ENCODE data around the gene GPC5. TPM values are rescaled to one million over a fixed set of nuclear protein-coding genes. Genes with fewer than 3 reads are reported as not detected.

The GPC5 gene
- total RNA-seq, 1 experiment from 2014 or later: 0.26 TPM

DNA sequence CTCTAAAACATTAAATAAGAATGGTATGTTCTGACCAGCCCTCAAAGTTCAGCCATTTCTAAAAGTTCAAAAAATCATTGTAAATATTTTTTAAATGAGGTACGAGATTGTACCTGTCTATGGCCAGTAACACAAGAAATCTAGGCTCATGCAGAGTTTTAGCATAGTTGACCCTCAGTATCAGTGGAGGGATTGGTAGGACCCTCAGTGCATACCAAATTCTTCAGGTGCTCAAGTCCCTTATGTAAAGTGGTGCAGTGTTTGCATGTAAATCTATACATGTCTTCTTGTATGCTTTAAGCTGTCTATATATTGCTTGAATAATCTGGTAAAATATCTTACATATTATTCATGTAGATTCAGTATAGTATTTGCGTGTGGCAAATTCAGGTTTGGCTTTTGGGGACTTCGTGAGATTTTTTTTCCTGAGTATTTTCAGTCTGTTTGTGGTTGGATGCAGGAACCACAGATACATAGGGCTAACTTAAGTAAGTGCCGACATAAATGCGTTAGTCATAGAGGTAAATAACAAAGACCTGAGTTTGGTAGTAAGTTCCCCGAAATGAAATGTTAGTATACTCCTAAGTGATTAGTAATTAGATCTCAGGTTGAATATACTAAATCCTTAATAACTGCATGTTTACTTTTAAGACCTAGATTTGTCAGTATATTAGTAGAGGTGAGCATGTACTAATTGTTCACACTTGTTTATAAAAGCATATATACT is 43.2 kb upstream of the GPC5 start:
- in situ Hi-C loops (cut with HindIII; ENCODE audit: low pct_unique_long_range_greater_than_20kb, low sequenced_read_pairs) (no loop called here), intact Hi-C loops (cut with micrococcal nuclease; ENCODE audit: unreplicated experiment) (no loop called here)
- Histone ChIP-seq H3K4me3 (ENCODE audit: low read depth in 2 of 2, low read length in 2 of 2) (no peak overlapping the region), H3K9me3 (ENCODE audit: control insufficient read depth, insufficient read depth, low read depth, low read length) (no peaks in the 10 kb centered on the region), H3K27ac (ENCODE audit: low read length) (no peak overlapping the region), H3K36me3 (ENCODE audit: control insufficient read depth, insufficient read depth, low read length) (peaks cover 48% of the 10 kb centered on the region), H3K27me3 (ENCODE audit: control insufficient read depth, insufficient read depth, low read length) (no peaks in the 10 kb centered on the region), H3K4me1 (ENCODE audit: control insufficient read depth, insufficient read depth, low read length) (peaks cover 6% of the 10 kb centered on the region)
- ChIA-PET CTCF (no interaction called here), POLR2A (no interaction called here)
- TF ChIP-seq TCF7L2 (IDR thresholded peaks at IDR 0.05; ENCODE audit: low read depth, low read length) (no peak), SIN3A (IDR thresholded peaks at IDR 0.05; ENCODE audit: borderline replicate concordance, insufficient read depth, low read depth, low read length) (no peak), POLR2AphosphoS5 (IDR thresholded peaks at IDR 0.05; ENCODE audit: low read depth, low read length) (no peak)
- TF ChIP-seq, protein P1, sequence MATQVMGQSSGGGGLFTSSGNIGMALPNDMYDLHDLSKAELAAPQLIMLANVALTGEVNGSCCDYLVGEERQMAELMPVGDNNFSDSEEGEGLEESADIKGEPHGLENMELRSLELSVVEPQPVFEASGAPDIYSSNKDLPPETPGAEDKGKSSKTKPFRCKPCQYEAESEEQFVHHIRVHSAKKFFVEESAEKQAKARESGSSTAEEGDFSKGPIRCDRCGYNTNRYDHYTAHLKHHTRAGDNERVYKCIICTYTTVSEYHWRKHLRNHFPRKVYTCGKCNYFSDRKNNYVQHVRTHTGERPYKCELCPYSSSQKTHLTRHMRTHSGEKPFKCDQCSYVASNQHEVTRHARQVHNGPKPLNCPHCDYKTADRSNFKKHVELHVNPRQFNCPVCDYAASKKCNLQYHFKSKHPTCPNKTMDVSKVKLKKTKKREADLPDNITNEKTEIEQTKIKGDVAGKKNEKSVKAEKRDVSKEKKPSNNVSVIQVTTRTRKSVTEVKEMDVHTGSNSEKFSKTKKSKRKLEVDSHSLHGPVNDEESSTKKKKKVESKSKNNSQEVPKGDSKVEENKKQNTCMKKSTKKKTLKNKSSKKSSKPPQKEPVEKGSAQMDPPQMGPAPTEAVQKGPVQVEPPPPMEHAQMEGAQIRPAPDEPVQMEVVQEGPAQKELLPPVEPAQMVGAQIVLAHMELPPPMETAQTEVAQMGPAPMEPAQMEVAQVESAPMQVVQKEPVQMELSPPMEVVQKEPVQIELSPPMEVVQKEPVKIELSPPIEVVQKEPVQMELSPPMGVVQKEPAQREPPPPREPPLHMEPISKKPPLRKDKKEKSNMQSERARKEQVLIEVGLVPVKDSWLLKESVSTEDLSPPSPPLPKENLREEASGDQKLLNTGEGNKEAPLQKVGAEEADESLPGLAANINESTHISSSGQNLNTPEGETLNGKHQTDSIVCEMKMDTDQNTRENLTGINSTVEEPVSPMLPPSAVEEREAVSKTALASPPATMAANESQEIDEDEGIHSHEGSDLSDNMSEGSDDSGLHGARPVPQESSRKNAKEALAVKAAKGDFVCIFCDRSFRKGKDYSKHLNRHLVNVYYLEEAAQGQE (IDR thresholded peaks at IDR 0.05; ENCODE audit: insufficient read depth in 1 of 2, low read depth in 2 of 2, low read length in 1 of 2): no peak
- TF ChIP-seq, protein P2, sequence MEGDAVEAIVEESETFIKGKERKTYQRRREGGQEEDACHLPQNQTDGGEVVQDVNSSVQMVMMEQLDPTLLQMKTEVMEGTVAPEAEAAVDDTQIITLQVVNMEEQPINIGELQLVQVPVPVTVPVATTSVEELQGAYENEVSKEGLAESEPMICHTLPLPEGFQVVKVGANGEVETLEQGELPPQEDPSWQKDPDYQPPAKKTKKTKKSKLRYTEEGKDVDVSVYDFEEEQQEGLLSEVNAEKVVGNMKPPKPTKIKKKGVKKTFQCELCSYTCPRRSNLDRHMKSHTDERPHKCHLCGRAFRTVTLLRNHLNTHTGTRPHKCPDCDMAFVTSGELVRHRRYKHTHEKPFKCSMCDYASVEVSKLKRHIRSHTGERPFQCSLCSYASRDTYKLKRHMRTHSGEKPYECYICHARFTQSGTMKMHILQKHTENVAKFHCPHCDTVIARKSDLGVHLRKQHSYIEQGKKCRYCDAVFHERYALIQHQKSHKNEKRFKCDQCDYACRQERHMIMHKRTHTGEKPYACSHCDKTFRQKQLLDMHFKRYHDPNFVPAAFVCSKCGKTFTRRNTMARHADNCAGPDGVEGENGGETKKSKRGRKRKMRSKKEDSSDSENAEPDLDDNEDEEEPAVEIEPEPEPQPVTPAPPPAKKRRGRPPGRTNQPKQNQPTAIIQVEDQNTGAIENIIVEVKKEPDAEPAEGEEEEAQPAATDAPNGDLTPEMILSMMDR (IDR thresholded peaks at IDR 0.05): no peak
- no TSS peak for BruUV-seq (replicated peaks)
- ATAC-seq: no peak
- DNase-seq (ENCODE audit: low read depth, low spot score): no peak

DNA sequence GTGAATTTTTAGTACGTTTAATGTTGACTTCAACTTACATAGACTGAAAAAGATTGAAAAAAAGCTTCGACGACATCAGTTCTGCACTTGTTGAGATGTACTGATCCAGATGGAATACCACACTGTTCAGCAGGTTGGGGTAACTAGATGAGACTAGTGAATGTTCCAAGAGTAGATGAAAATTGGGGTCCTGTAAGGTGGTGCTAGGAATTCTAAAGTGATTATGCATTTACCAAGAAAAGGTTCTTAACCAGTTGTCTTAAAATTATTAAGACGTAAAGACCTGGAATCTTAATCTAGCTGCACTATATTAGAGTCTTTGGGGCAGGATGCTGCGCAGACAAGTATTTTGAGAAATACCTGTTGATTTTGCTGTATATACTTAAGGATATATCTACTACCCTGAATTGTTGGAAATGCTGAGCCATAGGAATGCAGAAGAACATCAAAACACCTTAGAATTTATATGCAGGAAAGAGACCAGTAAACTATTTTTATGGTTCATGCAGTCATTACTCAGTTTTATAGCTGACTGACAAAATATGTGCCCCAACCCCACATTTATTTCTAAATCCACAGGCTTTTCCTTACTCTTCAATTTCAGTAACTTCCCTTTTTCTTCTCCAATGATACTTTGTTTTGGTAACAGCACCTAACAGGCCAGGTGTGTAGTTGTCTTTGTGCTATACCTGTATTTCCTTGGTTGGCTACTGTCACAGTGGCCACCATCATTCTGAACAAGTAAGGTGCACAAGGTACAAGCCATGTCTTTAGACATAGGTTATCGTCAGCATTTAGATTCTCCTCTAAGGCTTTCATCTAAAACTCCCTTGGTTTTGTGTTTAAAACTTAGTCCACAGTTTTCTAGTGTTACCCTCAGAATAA is 42.4 kb upstream of the GPC5 start:
- TF ChIP-seq, protein P2 (IDR thresholded peaks at IDR 0.05): no peak
- peak; percentile 32; the same call in 1 of the 2 replicates for TF ChIP-seq POLR2AphosphoS5 (IDR thresholded peaks at IDR 0.05; ENCODE audit: low read depth, low read length)
- TF ChIP-seq TCF7L2 (IDR thresholded peaks at IDR 0.05; ENCODE audit: low read depth, low read length): no peak
- Histone ChIP-seq H3K27me3 (ENCODE audit: control insufficient read depth, insufficient read depth, low read length) (no peaks in the 10 kb centered on the region), H3K4me3 (ENCODE audit: low read depth in 2 of 2, low read length in 2 of 2) (no peak overlapping the region), H3K27ac (ENCODE audit: low read length) (no peak overlapping the region), H3K4me1 (ENCODE audit: control insufficient read depth, insufficient read depth, low read length) (peaks cover 3% of the 10 kb centered on the region; the same call in 1 of the 2 replicates), H3K9me3 (ENCODE audit: control insufficient read depth, insufficient read depth, low read depth, low read length) (no peaks in the 10 kb centered on the region), H3K36me3 (ENCODE audit: control insufficient read depth, insufficient read depth, low read length) (peaks cover 42% of the 10 kb centered on the region)
- ATAC-seq (no peak), DNase-seq (ENCODE audit: low read depth, low spot score) (no peak)
- POLR2A ChIA-PET: no interaction called here
- CTCF ChIA-PET: no interaction called here
- in situ Hi-C loops (cut with HindIII; ENCODE audit: low pct_unique_long_range_greater_than_20kb, low sequenced_read_pairs) (no loop called here), intact Hi-C loops (cut with micrococcal nuclease; ENCODE audit: unreplicated experiment) (no loop called here)
- BruUV-seq (replicated peaks): no TSS peak
